ENCODE data around the gene CTIF. TPM values are rescaled to one million over a fixed set of nuclear protein-coding genes. Genes with fewer than 3 reads are reported as not detected.
A peak's percentile ranks its signal among the peaks of the same experiment; 100 is the strongest.
"Not testable (repeated sequence)": the region's sequence is repeated elsewhere in the genome, so short reads cannot be mapped to it uniquely, and the experiment has no call there.

The CTIF gene
- total RNA-seq, 1 donor from 2014 or later: 23.4 TPM

- no peak for DNase-seq
Observed at GRCh38 chr18:48868468-48869466, 329.9 kb downstream of the CTIF start.

- no peak for DNase-seq
Observed at GRCh38 chr18:48869591-48869990, 330.8 kb downstream of the CTIF start.

GRCh38 chr18:48870926-48871325, 332.1 kb downstream of the CTIF start:
- not testable (repeated sequence) for DNase-seq

GRCh38 chr18:48871391-48872166, 332.7 kb downstream of the CTIF start:
- no peak for DNase-seq

- DNase-seq: no peak
Observed at GRCh38 chr18:48872234-48873145, 333.7 kb downstream of the CTIF start.

- no peak for DNase-seq
Observed at GRCh38 chr18:48874233-48874632, 335.4 kb downstream of the CTIF start.

- DNase-seq: no peak
Observed at GRCh38 chr18:48874701-48875162, 335.9 kb downstream of the CTIF start.

GRCh38 chr18:48875314-48875941, 336.6 kb downstream of the CTIF start:
- no peak for DNase-seq

- peak; percentile 60 for DNase-seq
Observed at GRCh38 chr18:48875942-48876511, 337.2 kb downstream of the CTIF start.

- DNase-seq: no peak
Observed at GRCh38 chr18:48876590-48876989, 337.8 kb downstream of the CTIF start.

- no peak for DNase-seq
Observed at GRCh38 chr18:48877941-48878340, 339.1 kb downstream of the CTIF start.

- DNase-seq: no peak
Observed at GRCh38 chr18:48878471-48878870, 339.6 kb downstream of the CTIF start.

GRCh38 chr18:48879008-48879431, 340.2 kb downstream of the CTIF start:
- DNase-seq: peak; percentile 43

GRCh38 chr18:48880931-48881330, 342.1 kb downstream of the CTIF start:
- DNase-seq: no peak

GRCh38 chr18:48882379-48882778, 343.5 kb downstream of the CTIF start:
- no peak for DNase-seq

GRCh38 chr18:48884306-48884705, 345.5 kb downstream of the CTIF start:
- no peak for DNase-seq

GRCh38 chr18:48884771-48885170, 345.9 kb downstream of the CTIF start:
- DNase-seq: no peak

GRCh38 chr18:48885266-48885923, 346.6 kb downstream of the CTIF start:
- DNase-seq: no peak

GRCh38 chr18:48885924-48886400, 347.1 kb downstream of the CTIF start:
- no peak for DNase-seq

All from tongue (tissue), 2 donors.